Measurements from ENCODE around the gene ARHGEF4.
A peak's percentile ranks its signal among the peaks of the same experiment; 100 is the strongest.

Gene ARHGEF4

GRCh38 chr2:130864830-130865800, 28.4 kb downstream of the ARHGEF4 start:
- no peak for DNase-seq

GRCh38 chr2:130869441-130870160, 32.9 kb downstream of the ARHGEF4 start:
- DNase-seq, result no peak

DNA sequence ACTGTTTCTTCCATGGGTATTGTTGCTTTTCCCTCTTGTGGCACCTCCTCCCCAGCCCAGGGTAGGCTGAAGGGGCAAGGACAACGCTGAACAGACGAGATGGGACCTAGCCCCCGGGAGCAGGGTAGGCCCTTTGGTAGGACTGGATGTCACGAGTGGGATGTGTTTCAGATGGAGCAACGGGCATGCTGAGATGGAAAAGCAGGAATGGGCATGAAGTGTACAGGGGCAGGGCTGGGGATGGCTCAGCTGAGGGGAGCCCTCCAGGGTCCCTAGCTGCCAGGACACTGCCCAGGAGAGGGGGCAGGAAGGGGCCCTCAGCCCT, 33.4 kb downstream of the ARHGEF4 start:
- DNase-seq, result no peak

DNA sequence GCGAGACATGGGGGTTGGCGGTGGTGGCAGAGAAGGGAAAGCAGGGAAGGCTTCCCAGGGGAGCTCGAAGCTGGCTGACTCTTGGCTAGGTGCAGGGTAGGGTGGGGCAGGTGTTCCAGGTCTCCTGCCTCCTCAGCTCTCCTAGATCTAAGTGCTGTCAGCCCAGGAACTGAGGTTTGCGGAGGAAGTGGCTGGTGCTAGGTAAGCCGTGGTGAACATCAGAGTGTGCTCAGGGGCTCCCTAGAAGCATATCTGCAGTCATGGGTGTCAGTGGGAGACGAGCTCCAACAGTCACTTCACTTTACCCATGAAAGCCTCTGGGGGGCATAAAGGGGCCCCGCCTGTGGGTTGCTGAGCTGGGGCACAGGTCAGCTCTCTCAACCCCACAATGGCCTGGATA, 34.1 kb downstream of the ARHGEF4 start:
- DNase-seq, result no peak

DNA sequence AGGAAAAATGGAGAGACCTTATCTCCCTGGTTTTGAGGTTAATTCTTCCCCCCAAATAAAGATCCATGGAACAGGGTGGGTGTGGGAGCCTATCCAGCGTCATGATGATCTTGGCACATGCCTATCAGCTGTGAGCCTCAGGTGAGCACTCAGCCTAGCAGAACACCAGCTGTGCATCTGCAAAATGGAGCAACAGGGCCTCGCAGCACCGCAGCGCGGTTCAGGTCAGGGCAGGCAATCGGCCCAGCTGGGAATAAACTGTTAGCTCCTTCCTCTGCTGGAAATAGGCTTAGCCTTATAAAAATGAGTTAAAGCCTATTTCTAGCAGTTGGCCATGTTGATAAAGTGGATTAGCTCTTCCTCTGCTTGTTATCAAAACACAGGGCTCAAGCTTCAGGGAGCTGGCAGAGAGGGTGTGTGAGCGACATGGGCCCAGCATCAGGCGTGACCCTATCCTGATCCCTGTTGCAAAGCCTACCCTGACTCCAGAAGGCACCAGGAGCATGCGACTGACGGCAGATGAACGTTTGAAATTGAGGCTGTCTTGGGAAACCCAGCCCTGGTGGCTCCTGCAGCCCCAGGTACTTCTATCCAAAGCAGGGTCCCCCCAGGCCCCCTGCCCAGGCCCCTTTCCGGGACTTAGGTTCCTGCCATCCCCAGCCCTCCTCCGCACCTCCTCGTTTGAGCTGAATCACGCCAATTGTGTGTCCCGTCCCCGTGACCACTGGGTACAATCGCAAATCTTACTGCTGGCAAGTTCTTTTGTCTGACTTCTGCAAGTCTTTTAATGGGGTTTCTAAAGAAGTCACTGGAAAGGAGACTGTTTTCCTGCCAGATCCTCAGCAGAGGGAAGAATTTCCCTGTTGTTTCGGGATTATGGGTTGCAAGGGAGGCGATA, 35.4 kb downstream of the ARHGEF4 start:
- no peak for DNase-seq

DNA sequence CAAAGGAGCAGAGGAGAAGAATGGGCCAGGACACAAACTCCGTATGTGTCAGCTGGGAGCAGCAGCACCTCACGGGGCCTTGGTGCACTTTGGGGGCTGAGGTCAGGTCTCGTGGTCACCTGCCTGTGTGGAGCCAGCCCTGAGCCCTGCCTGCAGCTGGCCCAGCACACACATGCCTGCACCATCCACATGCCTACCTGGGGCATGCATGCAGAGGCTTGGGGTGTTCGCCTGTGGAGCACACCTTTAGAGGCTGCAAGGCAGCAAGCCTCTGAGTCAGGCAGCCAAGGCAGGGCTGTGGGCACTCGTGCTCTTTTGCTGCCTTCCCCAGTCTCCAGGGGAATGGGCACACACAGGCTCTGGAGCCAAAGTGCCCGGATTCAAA, 36.0 kb downstream of the ARHGEF4 start:
- DNase-seq, result no peak

GRCh38 chr2:130873700-130874346, 37.1 kb downstream of the ARHGEF4 start:
- peak in 1 of 2 experiments; percentile 51 for DNase-seq

- no peak for DNase-seq
These were observed 37.8 kb downstream of the ARHGEF4 start for GRCh38 chr2:130874512-130874911.

DNA sequence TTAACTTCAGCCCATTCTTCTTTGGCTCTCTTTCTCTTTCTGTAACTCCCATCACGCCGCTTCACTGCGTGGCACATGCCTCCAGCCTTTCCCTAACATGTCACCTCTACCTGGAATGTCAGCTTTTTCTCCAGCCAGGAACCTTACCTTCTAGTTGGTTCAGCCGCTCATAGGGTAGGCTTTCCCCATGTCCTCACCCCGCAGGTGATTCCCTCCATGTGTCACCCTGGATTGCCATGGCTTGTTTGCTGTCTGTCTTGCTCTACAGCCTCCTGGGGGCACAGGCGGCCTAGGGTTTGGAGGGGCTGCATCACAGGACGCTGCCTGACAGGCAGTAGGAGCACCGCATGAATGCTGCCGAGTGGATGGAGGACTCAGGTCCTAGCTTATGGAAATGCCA, 39.2 kb downstream of the ARHGEF4 start:
- no peak for DNase-seq

DNA sequence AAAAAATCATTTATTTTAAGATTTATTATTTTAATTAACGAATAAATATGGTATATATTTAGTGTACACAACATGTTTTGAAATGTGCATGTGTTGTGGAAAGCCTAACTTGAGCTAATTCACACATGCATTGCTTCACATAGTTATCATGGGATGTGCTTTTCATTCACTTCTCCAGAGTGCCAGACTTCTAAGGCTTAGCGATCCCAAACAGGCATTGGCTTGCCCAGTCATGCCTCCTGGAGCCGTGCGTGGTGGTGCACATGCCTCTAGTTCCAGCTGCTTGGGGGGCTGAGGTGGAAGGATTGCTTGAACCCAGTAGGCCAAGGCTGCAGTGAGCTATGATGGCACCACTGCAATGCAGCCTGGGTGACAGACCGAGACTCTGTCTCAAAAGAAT, 40.5 kb downstream of the ARHGEF4 start:
- DNase-seq, result no peak

DNA sequence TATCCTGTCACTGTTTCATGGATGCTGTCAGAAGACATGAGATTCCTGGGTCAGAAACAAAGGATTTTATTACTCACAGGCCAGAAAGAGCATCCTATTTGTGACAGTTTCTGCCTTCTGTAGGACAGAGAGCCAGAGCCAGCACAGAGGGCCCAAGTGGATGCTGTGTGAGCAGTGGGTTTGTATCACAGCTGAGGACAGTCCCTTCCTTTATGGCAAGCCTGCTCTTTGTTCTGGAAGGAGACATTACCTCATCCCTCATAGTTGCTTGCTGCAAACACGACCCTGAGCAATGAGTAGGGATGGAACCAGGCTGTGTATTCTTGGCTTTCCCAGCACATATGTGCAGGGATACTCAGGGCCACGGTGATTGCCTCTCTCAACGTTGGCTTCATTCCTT, 41.6 kb downstream of the ARHGEF4 start:
- no peak for DNase-seq

- DNase-seq, result no peak
These were observed 42.2 kb downstream of the ARHGEF4 start for GRCh38 chr2:130878933-130879332.

DNA sequence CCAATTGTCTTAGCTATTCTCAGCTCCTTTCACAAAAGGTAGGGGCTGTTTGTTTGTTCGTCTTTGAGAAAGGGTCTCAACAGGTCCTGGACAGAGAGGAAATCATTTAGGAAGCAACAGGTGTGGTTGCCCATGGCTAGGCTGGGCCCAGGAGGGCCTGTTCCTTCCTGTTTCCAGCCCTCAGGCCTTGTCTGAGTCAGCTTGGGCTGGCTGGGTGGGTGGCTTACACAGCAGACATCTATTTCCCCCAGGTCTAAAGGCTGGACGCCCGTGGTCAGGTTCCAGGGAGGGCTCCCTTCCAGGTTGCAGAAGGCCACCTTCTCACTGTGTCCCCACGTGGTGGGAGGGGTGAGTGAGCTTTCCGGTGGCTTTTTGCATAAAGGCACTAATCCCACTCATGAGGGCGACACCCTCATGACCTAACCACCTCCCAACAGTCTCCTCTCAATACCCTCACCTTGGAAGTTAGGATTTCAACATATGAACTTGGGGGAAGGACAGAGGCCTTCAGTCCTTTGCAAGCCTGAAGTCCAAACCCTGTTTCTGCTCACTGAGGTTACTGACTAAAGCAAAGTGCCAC, 45.5 kb downstream of the ARHGEF4 start:
- DNase-seq, result no peak

GRCh38 chr2:130882991-130883390, 46.3 kb downstream of the ARHGEF4 start:
- DNase-seq, result no peak

GRCh38 chr2:130883496-130883895, 46.8 kb downstream of the ARHGEF4 start:
- DNase-seq, result no peak

DNA sequence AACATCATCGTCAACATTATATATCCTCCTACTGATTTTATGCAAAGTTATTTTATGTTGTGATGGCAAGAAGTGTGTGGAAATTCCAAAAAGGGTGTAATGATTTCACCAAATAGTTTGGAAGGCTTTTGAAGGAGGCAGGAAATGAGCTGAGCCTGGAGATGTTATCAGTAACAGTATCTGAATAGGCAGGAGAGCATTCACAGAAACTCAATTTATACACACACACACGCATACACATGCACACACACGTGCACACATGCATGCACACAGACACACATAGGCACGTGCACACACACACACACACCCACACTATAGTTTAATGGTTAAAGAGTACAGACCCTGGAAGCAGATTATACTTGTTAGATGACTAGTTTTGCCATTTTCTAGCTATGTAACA, 47.3 kb downstream of the ARHGEF4 start:
- DNase-seq, result no peak

GRCh38 chr2:130884503-130884902, 47.8 kb downstream of the ARHGEF4 start:
- DNase-seq, result no peak

- no peak for DNase-seq
These were observed 50.9 kb downstream of the ARHGEF4 start for GRCh38 chr2:130887643-130888042.

DNA sequence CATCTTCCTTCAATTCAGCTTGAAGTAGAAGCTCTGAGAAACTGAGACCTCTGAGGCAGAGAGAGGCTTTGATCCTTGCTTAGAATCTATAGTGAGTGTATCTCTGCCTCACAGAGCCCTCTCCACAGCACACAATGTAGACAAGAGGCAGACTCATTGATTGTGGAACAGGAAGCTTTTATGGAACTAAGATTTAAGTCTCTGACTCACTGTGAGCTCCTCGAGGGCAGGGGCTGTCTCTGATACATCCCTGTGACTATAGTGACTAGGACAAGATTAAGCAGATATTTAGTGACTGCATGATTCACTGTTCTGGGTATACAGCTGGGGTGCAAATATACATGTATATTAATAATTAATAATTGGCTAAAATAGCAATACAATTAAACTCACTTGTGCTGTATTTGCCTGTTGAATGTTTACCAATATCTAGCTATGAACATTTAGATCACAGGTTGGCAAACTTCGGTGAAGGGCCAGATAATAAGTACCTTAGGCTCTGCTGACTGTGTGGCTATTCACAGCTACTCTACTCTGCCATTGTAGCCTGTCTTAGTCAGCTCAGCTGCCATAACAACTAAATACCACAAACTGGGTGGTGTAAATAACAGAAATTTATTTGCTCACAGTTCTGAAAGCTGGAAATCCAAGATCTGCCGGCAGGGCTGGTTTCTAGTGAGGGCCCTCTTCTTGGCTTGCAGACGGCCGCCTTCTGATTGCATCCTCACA, 54.4 kb downstream of the ARHGEF4 start:
- no peak for DNase-seq

DNA sequence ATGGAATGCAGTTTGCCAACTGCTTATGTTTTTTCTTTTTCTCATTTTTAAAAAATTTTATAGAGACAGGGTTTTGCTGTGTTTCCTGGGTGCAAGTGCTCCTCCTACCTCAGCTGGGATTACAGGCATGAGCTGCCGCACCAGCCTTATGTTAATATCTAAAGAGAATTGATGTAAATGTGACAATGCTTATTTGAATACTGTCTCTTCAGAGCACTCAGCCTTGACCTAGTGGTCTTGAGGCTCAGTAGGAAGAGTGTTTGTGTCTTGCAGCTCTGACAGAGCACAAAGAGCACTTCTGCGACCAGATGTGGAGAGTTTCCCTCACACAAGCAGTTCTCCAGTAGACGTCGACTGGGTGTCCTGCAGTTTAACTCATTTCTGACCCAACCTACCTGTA, 55.3 kb downstream of the ARHGEF4 start:
- no peak for DNase-seq

Data from SW 1271 (cell line).